ENCODE measurements around the gene PRKN.

PRKN gene

DNA sequence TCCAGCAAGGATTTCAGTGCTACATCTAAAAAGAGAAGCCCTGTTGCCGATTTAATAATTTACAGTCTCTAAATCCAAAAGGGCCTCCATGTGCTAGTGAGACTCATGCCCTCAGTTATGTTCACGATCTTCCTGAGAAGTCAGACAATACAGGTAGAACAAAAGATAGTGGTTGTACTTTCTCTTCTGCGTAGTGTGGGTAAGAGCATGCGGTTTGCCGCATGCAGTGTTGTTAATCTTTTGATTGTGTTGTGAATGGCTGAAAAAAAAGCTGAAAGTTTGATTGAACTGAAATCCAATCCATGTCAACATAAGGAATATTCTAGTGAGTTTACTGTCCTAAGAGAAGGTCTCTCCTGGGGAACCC, 1379.0 kb downstream of the PRKN start:
- H3K36me3 ChIP-seq (replicated peaks; ENCODE audit: insufficient read depth, low read length) = no peaks in the 10 kb centered on the region
- no peak overlapping the region for H2AFZ ChIP-seq (ENCODE audit: low read length)
- no peak overlapping the region for H3K9ac ChIP-seq (ENCODE audit: low read length)
- H3F3A ChIP-seq (ENCODE audit: insufficient read depth, low read length) = no peaks in the 10 kb centered on the region
- H3K9me2 ChIP-seq (replicated peaks; ENCODE audit: insufficient read depth, low read length) = no peaks in the 10 kb centered on the region
- no peaks in the 10 kb centered on the region for H3K9me3 ChIP-seq (replicated peaks; ENCODE audit: insufficient read depth, low read length)
- no peaks in the 10 kb centered on the region for H4K20me1 ChIP-seq (ENCODE audit: insufficient read depth, low read length)
- H3K4me2 ChIP-seq (ENCODE audit: low read depth, low read length) = no peak overlapping the region
- H3K4me1 ChIP-seq (ENCODE audit: low read length) = no peaks in the 10 kb centered on the region
- TF ChIP-seq EZH2phosphoT487 (IDR thresholded peaks at IDR 0.05; ENCODE audit: low read length) (no peak), EZH2 (optimal IDR thresholded peaks at IDR 0.05; ENCODE audit: low read depth, low read length) (no peak)
- TF ChIP-seq, protein P1, sequence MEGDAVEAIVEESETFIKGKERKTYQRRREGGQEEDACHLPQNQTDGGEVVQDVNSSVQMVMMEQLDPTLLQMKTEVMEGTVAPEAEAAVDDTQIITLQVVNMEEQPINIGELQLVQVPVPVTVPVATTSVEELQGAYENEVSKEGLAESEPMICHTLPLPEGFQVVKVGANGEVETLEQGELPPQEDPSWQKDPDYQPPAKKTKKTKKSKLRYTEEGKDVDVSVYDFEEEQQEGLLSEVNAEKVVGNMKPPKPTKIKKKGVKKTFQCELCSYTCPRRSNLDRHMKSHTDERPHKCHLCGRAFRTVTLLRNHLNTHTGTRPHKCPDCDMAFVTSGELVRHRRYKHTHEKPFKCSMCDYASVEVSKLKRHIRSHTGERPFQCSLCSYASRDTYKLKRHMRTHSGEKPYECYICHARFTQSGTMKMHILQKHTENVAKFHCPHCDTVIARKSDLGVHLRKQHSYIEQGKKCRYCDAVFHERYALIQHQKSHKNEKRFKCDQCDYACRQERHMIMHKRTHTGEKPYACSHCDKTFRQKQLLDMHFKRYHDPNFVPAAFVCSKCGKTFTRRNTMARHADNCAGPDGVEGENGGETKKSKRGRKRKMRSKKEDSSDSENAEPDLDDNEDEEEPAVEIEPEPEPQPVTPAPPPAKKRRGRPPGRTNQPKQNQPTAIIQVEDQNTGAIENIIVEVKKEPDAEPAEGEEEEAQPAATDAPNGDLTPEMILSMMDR (IDR thresholded peaks at IDR 0.05; ENCODE audit: low read length) = no peak
- H3K27ac ChIP-seq (ENCODE audit: low read length) = no peak overlapping the region
- H3K4me3 ChIP-seq (ENCODE audit: low read length) = no peak overlapping the region
- H3K79me2 ChIP-seq (ENCODE audit: low read length) = no peaks in the 10 kb centered on the region
- DNase-seq = no peak
- no peaks in the 10 kb centered on the region for H3K27me3 ChIP-seq (replicated peaks; ENCODE audit: insufficient read depth, low read length)

DNA sequence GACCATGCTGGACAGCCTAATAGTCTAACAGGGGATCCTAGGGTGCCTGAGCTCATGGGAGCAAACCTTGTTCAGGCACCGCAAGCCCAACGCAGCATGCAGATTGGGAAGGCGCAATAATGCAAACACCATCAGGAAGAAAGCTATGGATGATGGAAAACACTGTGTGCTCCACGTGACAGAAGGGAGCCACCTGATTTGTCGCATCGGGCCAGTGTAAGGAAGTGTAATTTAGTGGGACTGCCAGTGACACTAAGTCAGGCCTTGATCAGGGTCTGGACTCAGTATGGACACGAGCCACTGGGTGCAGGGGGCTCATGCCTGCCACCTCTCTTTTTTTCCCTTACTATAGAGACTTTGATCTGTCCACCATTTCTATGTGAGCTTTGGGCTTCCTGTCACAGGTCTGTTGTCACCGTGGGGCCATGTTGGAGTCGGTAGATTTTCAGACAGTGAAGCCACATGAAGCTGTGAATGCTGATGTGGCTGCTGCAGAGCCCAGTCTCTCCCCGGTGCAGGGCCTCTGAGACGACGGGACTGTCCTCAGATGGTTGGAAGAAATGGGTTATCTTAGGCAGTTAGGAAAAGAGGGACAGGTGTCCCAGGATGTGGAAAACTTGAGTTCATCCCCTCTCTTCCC, 1379.5 kb downstream of the PRKN start:
- Histone ChIP-seq H3K9me2 (replicated peaks; ENCODE audit: insufficient read depth, low read length) (no peaks in the 10 kb centered on the region), H3K4me2 (ENCODE audit: low read depth, low read length) (no peak overlapping the region), H3K9ac (ENCODE audit: low read length) (no peak overlapping the region), H3F3A (ENCODE audit: insufficient read depth, low read length) (no peaks in the 10 kb centered on the region), H3K4me1 (ENCODE audit: low read length) (no peaks in the 10 kb centered on the region), H2AFZ (ENCODE audit: low read length) (no peak overlapping the region), H3K9me3 (replicated peaks; ENCODE audit: insufficient read depth, low read length) (no peaks in the 10 kb centered on the region), H3K79me2 (ENCODE audit: low read length) (no peaks in the 10 kb centered on the region), H3K27ac (ENCODE audit: low read length) (no peak overlapping the region), H4K20me1 (ENCODE audit: insufficient read depth, low read length) (no peaks in the 10 kb centered on the region), H3K36me3 (replicated peaks; ENCODE audit: insufficient read depth, low read length) (no peaks in the 10 kb centered on the region), H3K4me3 (ENCODE audit: low read length) (no peak overlapping the region), H3K27me3 (replicated peaks; ENCODE audit: insufficient read depth, low read length) (no peaks in the 10 kb centered on the region)
- no peak for DNase-seq
- no peak for TF ChIP-seq EZH2 (optimal IDR thresholded peaks at IDR 0.05; ENCODE audit: low read depth, low read length)
- TF ChIP-seq EZH2phosphoT487 (IDR thresholded peaks at IDR 0.05; ENCODE audit: low read length) = no peak
- TF ChIP-seq, protein P1 (IDR thresholded peaks at IDR 0.05; ENCODE audit: low read length) = no peak

DNA sequence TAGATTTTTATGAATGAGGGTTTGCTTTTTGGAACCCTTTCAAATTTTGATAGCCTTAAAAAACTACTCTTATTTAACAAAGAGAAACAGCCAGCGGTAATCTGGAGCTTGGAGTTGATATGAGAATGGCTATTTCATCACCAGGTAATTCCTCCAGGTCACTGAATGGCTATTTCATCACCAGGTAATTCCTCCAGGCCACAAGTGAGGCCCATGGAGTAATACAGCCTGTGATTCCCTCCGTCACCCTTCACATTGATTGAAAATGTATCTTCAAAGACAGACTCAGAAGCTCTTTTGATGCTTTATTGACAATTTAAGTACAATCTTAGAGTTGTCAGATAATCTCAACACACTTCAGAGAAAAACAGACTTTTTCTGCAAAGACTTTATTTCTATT, 1380.4 kb downstream of the PRKN start:
- Histone ChIP-seq H3K27ac (ENCODE audit: low read length) (no peak overlapping the region), H3F3A (ENCODE audit: insufficient read depth, low read length) (no peaks in the 10 kb centered on the region), H3K9me2 (replicated peaks; ENCODE audit: insufficient read depth, low read length) (no peaks in the 10 kb centered on the region), H3K4me1 (ENCODE audit: low read length) (no peaks in the 10 kb centered on the region), H3K4me3 (ENCODE audit: low read length) (no peak overlapping the region), H3K27me3 (replicated peaks; ENCODE audit: insufficient read depth, low read length) (no peaks in the 10 kb centered on the region), H3K79me2 (ENCODE audit: low read length) (no peaks in the 10 kb centered on the region), H3K9me3 (replicated peaks; ENCODE audit: insufficient read depth, low read length) (no peaks in the 10 kb centered on the region), H3K4me2 (ENCODE audit: low read depth, low read length) (no peak overlapping the region), H4K20me1 (ENCODE audit: insufficient read depth, low read length) (no peaks in the 10 kb centered on the region), H2AFZ (ENCODE audit: low read length) (no peak overlapping the region), H3K9ac (ENCODE audit: low read length) (no peak overlapping the region), H3K36me3 (replicated peaks; ENCODE audit: insufficient read depth, low read length) (no peaks in the 10 kb centered on the region)
- no peak for DNase-seq
- TF ChIP-seq EZH2phosphoT487 (IDR thresholded peaks at IDR 0.05; ENCODE audit: low read length) = no peak
- TF ChIP-seq, protein P1 (IDR thresholded peaks at IDR 0.05; ENCODE audit: low read length) = no peak
- TF ChIP-seq EZH2 (optimal IDR thresholded peaks at IDR 0.05; ENCODE audit: low read depth, low read length) = no peak
